Liver (tissue), 9 donors: ENCODE data around the gene MYO1B. TPM values are rescaled to one million over a fixed set of nuclear protein-coding genes. Genes with fewer than 3 reads are reported as not detected.

Source experiments
- DNase-seq: peaks from one replicate; pipeline ENCODE4 v3.0.0-alpha.2; 2017; ENCODE audit warnings: low spot score
- H3K27ac ChIP-seq, 2 donors: one replicate each; pipeline ENCODE4 v1.7.0; 2013; ENCODE audit warnings: inconsistent platforms in 2 of 2, low read length in 2 of 2, control low read depth in 1 of 2, low read depth in 1 of 2, mild to moderate bottlenecking in 1 of 2
- H3K27me3 ChIP-seq, 4 donors: one replicate each; pipeline versions ENCODE4 v1.6.1 to v1.7.0; 2013; ENCODE audit warnings: low read length in 3 of 4, inconsistent platforms in 1 of 4, mild to moderate bottlenecking in 1 of 4, moderate library complexity in 1 of 4; ENCODE audit not compliant: control insufficient read depth in 4 of 4, insufficient read depth in 4 of 4
- H3K36me3 ChIP-seq, 4 donors: one replicate each; pipeline versions ENCODE4 v1.6.1 to v1.7.0; 2013; ENCODE audit warnings: low read length in 3 of 4, mild to moderate bottlenecking in 3 of 4, low read depth in 1 of 4, moderate library complexity in 1 of 4; ENCODE audit not compliant: control insufficient read depth in 4 of 4, insufficient read depth in 3 of 4
- H3K4me1 ChIP-seq, 4 donors: one replicate each; pipeline versions ENCODE4 v1.6.1 to v1.7.0; 2013; ENCODE audit warnings: low read length in 3 of 4, mild to moderate bottlenecking in 3 of 4, moderate library complexity in 1 of 4; ENCODE audit not compliant: control insufficient read depth in 4 of 4, insufficient read depth in 4 of 4
- H3K4me3 ChIP-seq, 3 donors: one replicate each; pipeline versions ENCODE4 v1.6.1 to v1.7.0; 2013; ENCODE audit warnings: low read length in 3 of 3, control low read depth in 1 of 3, low read depth in 1 of 3, mild to moderate bottlenecking in 1 of 3
- H3K9ac ChIP-seq, 2 donors: one replicate each; pipeline ENCODE4 v1.7.0; 2013; ENCODE audit warnings: low read length in 2 of 2, mild to moderate bottlenecking in 2 of 2, moderate library complexity in 2 of 2, control low read depth in 1 of 2, low read depth in 1 of 2
- H3K9me3 ChIP-seq, 4 donors: one replicate each; pipeline versions ENCODE4 v1.6.1 to v1.7.0; 2013; ENCODE audit warnings: low read length in 3 of 4; ENCODE audit not compliant: control insufficient read depth in 4 of 4
- ATF3 ChIP-seq: IDR thresholded peaks from 2 replicates; pipeline ENCODE4 v1.6.1; 2016; ENCODE audit warnings: antibody characterized with exemption
- CTCF ChIP-seq: fragments of 150-350 bp; IDR thresholded peaks from 2 replicates; pipeline ENCODE4 v1.5.1; 2017; ENCODE audit warnings: improper control_type of control experiment, low read depth, low read length; ENCODE audit not compliant: missing input control
- EGR1 ChIP-seq, 2 donors: IDR thresholded peaks; 2 replicates each; pipeline ENCODE4 v1.6.1; 2016 to 2018; ENCODE audit warnings: antibody characterized with exemption in 2 of 2, low read depth in 2 of 2
- FOXA1 ChIP-seq: IDR thresholded peaks from 2 replicates; pipeline ENCODE4 v1.6.1; 2016; ENCODE audit warnings: antibody characterized with exemption
- FOXA2 ChIP-seq: IDR thresholded peaks from 2 replicates; pipeline ENCODE4 v1.6.1; 2016; ENCODE audit warnings: antibody characterized with exemption
- GABPA ChIP-seq, 2 donors: IDR thresholded peaks in 1 of 2; conservative IDR thresholded peaks in 1 of 2; 2 replicates each; pipeline ENCODE4 v1.6.1; 2016; ENCODE audit warnings: antibody characterized with exemption in 2 of 2, mild to moderate bottlenecking in 1 of 2, moderate library complexity in 1 of 2
- HNF4A ChIP-seq, 2 donors: conservative IDR thresholded peaks; 2 replicates each; pipeline ENCODE4 v1.6.1; 2016; ENCODE audit warnings: antibody characterized with exemption in 2 of 2, mild to moderate bottlenecking in 2 of 2
- HNF4G ChIP-seq: IDR thresholded peaks from 2 replicates; pipeline ENCODE4 v1.6.1; 2016; ENCODE audit warnings: antibody characterized with exemption
- JUND ChIP-seq, 2 donors: IDR thresholded peaks; 2 replicates each; pipeline ENCODE4 v1.6.1; 2016; ENCODE audit warnings: antibody characterized with exemption in 2 of 2
- MAX ChIP-seq: IDR thresholded peaks from 2 replicates; pipeline ENCODE4 v1.6.1; 2016; ENCODE audit warnings: antibody characterized with exemption
- NR2F2 ChIP-seq: IDR thresholded peaks from 2 replicates; pipeline ENCODE4 v1.6.1; 2016; ENCODE audit warnings: antibody characterized with exemption
- RAD21 ChIP-seq, 2 donors: IDR thresholded peaks; 2 replicates each; pipeline ENCODE4 v1.6.1; 2016; ENCODE audit warnings: antibody characterized with exemption in 2 of 2, mild to moderate bottlenecking in 2 of 2
- REST ChIP-seq: IDR thresholded peaks from 2 replicates; pipeline ENCODE4 v1.6.1; 2016; ENCODE audit warnings: antibody characterized with exemption, mild to moderate bottlenecking
- RXRA ChIP-seq, 2 donors: IDR thresholded peaks; 2 replicates each; pipeline ENCODE4 v1.6.1; 2017 to 2018; ENCODE audit warnings: antibody characterized with exemption in 2 of 2, mild to moderate bottlenecking in 1 of 2
- SP1 ChIP-seq: IDR thresholded peaks from 2 replicates; pipeline ENCODE4 v1.6.1; 2018; ENCODE audit warnings: antibody characterized with exemption, mild to moderate bottlenecking
- TAF1 ChIP-seq: conservative IDR thresholded peaks from 2 replicates; pipeline ENCODE4 v1.6.1; 2016; ENCODE audit warnings: antibody characterized with exemption, mild to moderate bottlenecking
- YY1 ChIP-seq: IDR thresholded peaks from 2 replicates; pipeline ENCODE4 v1.6.1; 2016; ENCODE audit warnings: antibody characterized with exemption, mild to moderate bottlenecking
- ZBTB33 ChIP-seq: IDR thresholded peaks from 2 replicates; pipeline ENCODE4 v1.6.1; 2016; ENCODE audit warnings: antibody characterized with exemption
- WGBS: extraction: QIAGEN DNeasy Blood & Tissue Kit; methylation state at CpG from one replicate; pipeline ENCODE4 v1.1.7; 2013; 5-methylcytosine and 5-hydroxymethylcytosine counted together
- polyA plus RNA-seq, 2 donors: library from polyadenylated mRNA; stranded (reverse) in 1 of 2; unstranded in 1 of 2; fragments of 200-250 nt in 1 of 2; fragments of >200 nt in 1 of 2; fragmentation: Nextera tagmentation in 1 of 2; extraction: Ambion mirVana in 1 of 2; gene quantifications; one replicate each; pipeline versions ENCODE4 v1.2.1 to v1.2.3, GENCODE V29; 2013 to 2015
- total RNA-seq, 2 donors: library from RNA; depleted of rRNA; stranded (reverse); fragments of >200 nt; gene quantifications; one replicate each; pipeline ENCODE4 v1.2.3, GENCODE V29; 2014
- donor health status: healthy.
- donor health status: healthy.
- donor health status: healthy.
- donor health status: healthy.
- donor health status: healthy.

Gene MYO1B
- total and polyA plus RNA-seq, 4 donors, result 66.5 to 434 (median 117) TPM

GRCh38 chr2:191320881-191321280 is 75.7 kb downstream of the MYO1B start (continued):
- TF ChIP-seq ZBTB33 (no peak), RAD21 (IDR thresholded peaks at IDR 0.05) (no peak), CTCF (no peak)

- no peak for DNase-seq
- H3K36me3 ChIP-seq, result no peaks in the 10 kb centered on the region
- H3K27ac ChIP-seq, result no peak overlapping the region
- TF ChIP-seq FOXA2, result no peak
- no peak for TF ChIP-seq HNF4G
- no peak for TF ChIP-seq REST
- TF ChIP-seq GABPA (IDR thresholded peaks at IDR 0.05 in 1 of 2, conservative IDR thresholded peaks at IDR 0.05 in 1 of 2), result no peak
- no peak for TF ChIP-seq FOXA1
- no peak for TF ChIP-seq EGR1 (IDR thresholded peaks at IDR 0.05; ENCODE audit: low read depth in 2 of 2)
- TF ChIP-seq TAF1, result no peak
- TF ChIP-seq HNF4A (conservative IDR thresholded peaks at IDR 0.05), result no peak
- no peak for TF ChIP-seq JUND (IDR thresholded peaks at IDR 0.05)
- TF ChIP-seq SP1, result no peak
- no peak for TF ChIP-seq RAD21 (IDR thresholded peaks at IDR 0.05)
- no peak for TF ChIP-seq MAX
- TF ChIP-seq YY1, result no peak
- TF ChIP-seq CTCF, result no peak
- TF ChIP-seq RXRA (IDR thresholded peaks at IDR 0.05), result no peak
- no peak for TF ChIP-seq NR2F2
- TF ChIP-seq ATF3, result no peak
- TF ChIP-seq ZBTB33, result no peak
- no peak overlapping the region for H3K9ac ChIP-seq
- H3K9me3 ChIP-seq, result no peaks in the 10 kb centered on the region
- WGBS, result 78% methylated on average over 4 of the region's 4 CpGs
- no peaks in the 10 kb centered on the region for H3K27me3 ChIP-seq
- no peak overlapping the region for H3K4me3 ChIP-seq
- H3K4me1 ChIP-seq, result peaks cover 0 to 10% (median 5%) of the 10 kb centered on the region in 4 donors
These were observed 76.9 kb downstream of the MYO1B start for GRCh38 chr2:191321861-191322662.
